HFF-Myc (cell line): ENCODE results near the gene AIFM2.
"Not testable (repeated sequence)": the region's sequence is repeated elsewhere in the genome, so short reads cannot be mapped to it uniquely, and the experiment has no call there.

Experiments used
- DNase-seq: peaks from one replicate; pipeline ENCODE4 v3.0.0-alpha.2; 2011; ENCODE audit warnings: low read depth; ENCODE audit errors: extremely low read depth
- H3K4me3 ChIP-seq: replicated peaks from 2 replicates; pipeline ENCODE4 v1.5.1; 2011; ENCODE audit warnings: low read depth, mild to moderate bottlenecking, control low read depth, low read length
- TF ChIP-seq, protein P1 (sequence below): IDR thresholded peaks from 2 replicates; pipeline ENCODE4 v1.5.1; 2012; ENCODE audit warnings: mild to moderate bottlenecking, low read depth, low read length, control low read depth; ENCODE audit errors: missing control alignments

AIFM2 gene

DNA sequence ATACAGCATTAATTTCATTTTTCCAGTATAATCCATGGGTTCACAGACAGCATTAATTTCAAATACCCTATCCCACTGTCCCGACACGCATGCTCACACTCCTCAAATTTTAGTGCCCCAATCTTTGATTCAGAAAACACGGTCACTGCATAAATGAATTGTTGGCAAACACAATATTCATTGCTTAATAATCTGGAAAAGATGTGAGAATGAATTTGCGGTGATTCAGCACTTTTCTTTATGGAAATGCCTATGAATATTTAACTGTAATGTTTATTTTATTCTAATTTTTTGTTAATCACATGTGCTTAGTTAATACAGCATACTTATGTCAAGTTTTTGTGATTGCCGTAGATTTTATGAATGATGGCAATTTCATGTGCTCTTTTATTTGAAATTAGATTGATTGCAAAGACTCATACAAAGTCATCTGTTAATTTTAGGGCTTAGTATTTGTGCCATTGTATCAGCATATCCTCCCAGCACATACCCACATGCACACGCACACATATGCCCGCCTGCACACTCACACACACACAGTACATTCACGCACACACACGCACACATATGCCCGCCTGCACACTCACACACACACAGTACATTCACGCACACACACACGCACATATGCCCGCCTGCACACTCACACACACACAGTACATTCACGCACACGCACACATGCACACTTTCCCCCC lies 44.9 kb downstream of the AIFM2 start:
- no peak overlapping the region for H3K4me3 ChIP-seq
- no peak for DNase-seq
- TF ChIP-seq, protein P1, sequence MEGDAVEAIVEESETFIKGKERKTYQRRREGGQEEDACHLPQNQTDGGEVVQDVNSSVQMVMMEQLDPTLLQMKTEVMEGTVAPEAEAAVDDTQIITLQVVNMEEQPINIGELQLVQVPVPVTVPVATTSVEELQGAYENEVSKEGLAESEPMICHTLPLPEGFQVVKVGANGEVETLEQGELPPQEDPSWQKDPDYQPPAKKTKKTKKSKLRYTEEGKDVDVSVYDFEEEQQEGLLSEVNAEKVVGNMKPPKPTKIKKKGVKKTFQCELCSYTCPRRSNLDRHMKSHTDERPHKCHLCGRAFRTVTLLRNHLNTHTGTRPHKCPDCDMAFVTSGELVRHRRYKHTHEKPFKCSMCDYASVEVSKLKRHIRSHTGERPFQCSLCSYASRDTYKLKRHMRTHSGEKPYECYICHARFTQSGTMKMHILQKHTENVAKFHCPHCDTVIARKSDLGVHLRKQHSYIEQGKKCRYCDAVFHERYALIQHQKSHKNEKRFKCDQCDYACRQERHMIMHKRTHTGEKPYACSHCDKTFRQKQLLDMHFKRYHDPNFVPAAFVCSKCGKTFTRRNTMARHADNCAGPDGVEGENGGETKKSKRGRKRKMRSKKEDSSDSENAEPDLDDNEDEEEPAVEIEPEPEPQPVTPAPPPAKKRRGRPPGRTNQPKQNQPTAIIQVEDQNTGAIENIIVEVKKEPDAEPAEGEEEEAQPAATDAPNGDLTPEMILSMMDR, result no peak

- DNase-seq, result no peak
- TF ChIP-seq, protein P1, result no peak
- no peak overlapping the region for H3K4me3 ChIP-seq
These were observed 46.5 kb downstream of the AIFM2 start for GRCh38 chr10:70085975-70086613.

GRCh38 chr10:70084189-70084588 lies 48.4 kb downstream of the AIFM2 start:
- no peak overlapping the region for H3K4me3 ChIP-seq
- DNase-seq, result no peak
- TF ChIP-seq, protein P1, result no peak

DNA sequence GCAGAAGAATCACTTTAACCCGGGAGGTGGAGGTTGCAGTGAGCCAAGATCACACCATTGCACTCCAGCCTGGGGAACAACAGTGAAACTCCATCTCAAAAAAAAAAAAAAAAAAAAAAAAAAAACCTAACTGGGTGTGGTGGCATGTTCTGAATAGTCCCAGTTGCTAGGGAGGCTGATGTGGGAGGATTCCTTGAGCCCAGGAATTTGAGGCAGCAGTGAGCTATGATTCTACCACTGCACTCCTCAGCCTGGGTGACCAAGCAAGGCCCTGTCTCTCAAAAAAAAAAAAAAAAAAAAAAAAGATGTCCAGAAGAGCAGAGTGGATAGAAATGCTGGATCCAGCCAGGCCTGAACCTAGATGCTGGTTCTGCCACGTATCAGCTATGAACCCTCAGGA lies 51.8 kb downstream of the AIFM2 start:
- not testable (repeated sequence) for H3K4me3 ChIP-seq, DNase-seq

DNA sequence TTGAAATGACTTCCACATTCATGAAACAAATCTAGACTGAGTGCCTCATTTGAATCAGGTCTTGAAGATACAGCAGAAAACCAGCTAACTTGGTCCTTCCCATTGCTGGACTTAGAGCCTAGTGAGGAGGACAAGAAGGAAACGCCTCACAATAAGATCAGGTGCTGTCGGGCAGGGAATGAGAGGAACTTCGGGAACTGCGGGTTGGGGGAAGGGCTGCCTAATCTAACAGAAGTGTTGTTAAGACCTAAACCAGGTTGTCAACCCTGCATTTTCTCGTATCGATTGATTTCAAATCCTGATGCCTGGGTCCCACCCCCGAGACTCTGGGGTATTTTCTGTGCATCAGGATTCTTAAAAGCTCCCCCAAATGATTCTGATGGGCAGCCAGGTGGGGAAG lies 53.7 kb downstream of the AIFM2 start:
- TF ChIP-seq, protein P1, result no peak
- no peak for DNase-seq
- H3K4me3 ChIP-seq, result no peak overlapping the region

DNA sequence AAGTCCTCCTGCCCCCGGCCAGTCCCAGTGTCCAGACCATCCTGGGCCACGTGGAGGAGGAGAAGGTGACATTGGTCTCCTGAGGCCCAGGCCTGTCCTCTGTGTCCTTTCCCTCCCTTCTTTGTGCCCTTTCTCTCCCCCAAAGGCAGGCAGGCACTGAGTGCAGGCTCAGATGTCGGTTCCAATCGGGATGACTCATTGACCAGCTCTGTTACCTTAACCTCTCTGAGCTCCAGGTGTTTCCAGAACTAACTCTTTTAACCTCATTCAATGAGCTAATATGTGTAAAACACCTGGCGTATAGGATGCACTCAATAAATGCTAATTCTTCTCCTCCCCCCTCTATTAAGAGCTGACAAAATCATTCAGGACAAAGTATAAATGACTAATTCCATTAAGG lies 54.3 kb downstream of the AIFM2 start:
- H3K4me3 ChIP-seq, result no peak overlapping the region
- DNase-seq, result no peak
- TF ChIP-seq, protein P1, result no peak

DNA sequence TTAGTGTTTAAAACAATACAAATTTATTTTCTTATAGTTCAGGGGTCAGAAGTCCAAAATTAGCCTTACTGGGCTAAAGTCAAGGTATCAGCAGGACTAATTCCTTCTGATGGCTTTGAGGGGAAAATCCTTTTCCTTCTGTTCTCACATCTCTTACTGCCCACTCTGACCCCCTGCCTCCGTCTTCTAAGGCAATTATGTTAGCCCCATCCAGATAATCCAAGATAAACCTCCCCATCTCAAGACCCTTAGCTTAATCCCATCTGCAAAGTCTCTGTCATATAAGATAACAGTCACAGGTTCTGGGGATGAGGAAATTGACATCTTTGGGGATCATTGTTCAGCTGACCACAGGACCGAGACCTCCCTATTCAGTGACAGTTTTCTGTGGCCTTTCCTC lies 57.7 kb downstream of the AIFM2 start:
- TF ChIP-seq, protein P1, result no peak
- no peak for DNase-seq
- no peak overlapping the region for H3K4me3 ChIP-seq
